ENCODE measurements around the gene BMPR1B. TPM values are rescaled to one million over a fixed set of nuclear protein-coding genes. Genes with fewer than 3 reads are reported as not detected.

BMPR1B gene
- total and polyA plus RNA-seq, 9 donors, result 4.9 to 35.7 (median 13.3) TPM

GRCh38 chr4:94917146-94917545 is 159.4 kb downstream of the BMPR1B start:
- no peaks in the 10 kb centered on the region for H3K4me1 ChIP-seq (ENCODE audit: insufficient read depth)
- H3K27me3 ChIP-seq, result no peaks in the 10 kb centered on the region
- WGBS, 3 donors, result 94 to 100% (median 98%) methylated on average over 2 of the region's 2 CpGs
- no peak for DNase-seq
- intact Hi-C loops (cut with DNase I), result no loop called here
- no peak overlapping the region for H3K27ac ChIP-seq
- peaks cover 0 to 4% of the 10 kb centered on the region in 2 donors for H3K9me3 ChIP-seq
- no peak overlapping the region for H3K4me3 ChIP-seq
- TF ChIP-seq POLR2A (IDR thresholded peaks at IDR 0.05) (no peak), EP300 (IDR thresholded peaks at IDR 0.05) (no peak), CTCF (IDR thresholded peaks at IDR 0.05) (no peak)
- no peaks in the 10 kb centered on the region for H3K36me3 ChIP-seq

GRCh38 chr4:94918543-94918942 is 160.8 kb downstream of the BMPR1B start:
- Histone ChIP-seq H3K27ac (no peak overlapping the region), H3K27me3 (no peaks in the 10 kb centered on the region), H3K4me3 (no peak overlapping the region), H3K36me3 (no peaks in the 10 kb centered on the region), H3K9me3 (peaks cover 0 to 4% of the 10 kb centered on the region in 2 donors), H3K4me1 (ENCODE audit: insufficient read depth) (no peaks in the 10 kb centered on the region)
- intact Hi-C loops (cut with DNase I), result no loop called here
- TF ChIP-seq EP300 (IDR thresholded peaks at IDR 0.05) (no peak), CTCF (IDR thresholded peaks at IDR 0.05) (no peak), POLR2A (IDR thresholded peaks at IDR 0.05) (no peak)
- DNase-seq, result no peak
- WGBS, 3 donors, result 90 to 97% (median 94%) methylated on average over 1 of the region's 1 CpG

GRCh38 chr4:94920369-94920768 is 162.6 kb downstream of the BMPR1B start:
- WGBS, 3 donors, result 12 to 19% (median 19%) methylated on average over 4 of the region's 4 CpGs
- no peak overlapping the region for H3K27ac ChIP-seq

GRCh38 chr4:94924566-94924965 is 166.8 kb downstream of the BMPR1B start:
- Histone ChIP-seq H3K27ac (no peak overlapping the region), H3K4me1 (ENCODE audit: insufficient read depth) (peaks cover 5% of the 10 kb centered on the region), H3K9me3 (no peaks in the 10 kb centered on the region), H3K36me3 (no peaks in the 10 kb centered on the region), H3K27me3 (no peaks in the 10 kb centered on the region), H3K4me3 (no peak overlapping the region)
- WGBS, 3 donors, result 71 to 94% (median 90%) methylated on average over 2 of the region's 2 CpGs
- TF ChIP-seq CTCF (IDR thresholded peaks at IDR 0.05) (no peak), POLR2A (IDR thresholded peaks at IDR 0.05) (no peak), EP300 (IDR thresholded peaks at IDR 0.05) (no peak)
- intact Hi-C loops (cut with DNase I), result no loop called here
- no peak for DNase-seq

More at GRCh38 chr4:94920369-94920768, 162.6 kb downstream of the BMPR1B start:
- no peaks in the 10 kb centered on the region for H3K27me3 ChIP-seq
- no peak for TF ChIP-seq EP300 (IDR thresholded peaks at IDR 0.05)
- TF ChIP-seq CTCF (IDR thresholded peaks at IDR 0.05), result no peak
- no peak for TF ChIP-seq POLR2A (IDR thresholded peaks at IDR 0.05)
- H3K4me3 ChIP-seq, result no peak overlapping the region
- no peaks in the 10 kb centered on the region for H3K36me3 ChIP-seq
- no peak for DNase-seq
- H3K9me3 ChIP-seq, result peaks cover 0 to 4% of the 10 kb centered on the region in 2 donors
- intact Hi-C loops (cut with DNase I), result no loop called here
- no peaks in the 10 kb centered on the region for H3K4me1 ChIP-seq (ENCODE audit: insufficient read depth)

Measured in ovary (tissue), 9 donors.